HG02571 (cell line): Measurements from ENCODE around the gene CFAP299.
"Not testable (repeated sequence)": the region's sequence is repeated elsewhere in the genome, so short reads cannot be mapped to it uniquely, and the experiment has no call there.

Source experiments
- ATAC-seq: cut with Tn5 transposase; IDR thresholded peaks from one replicate; pipeline ENCODE4 v1.9.1; 2021; ENCODE audit warnings: mild to moderate bottlenecking, moderate library complexity; ENCODE audit not compliant: unreplicated experiment

CFAP299 gene

DNA sequence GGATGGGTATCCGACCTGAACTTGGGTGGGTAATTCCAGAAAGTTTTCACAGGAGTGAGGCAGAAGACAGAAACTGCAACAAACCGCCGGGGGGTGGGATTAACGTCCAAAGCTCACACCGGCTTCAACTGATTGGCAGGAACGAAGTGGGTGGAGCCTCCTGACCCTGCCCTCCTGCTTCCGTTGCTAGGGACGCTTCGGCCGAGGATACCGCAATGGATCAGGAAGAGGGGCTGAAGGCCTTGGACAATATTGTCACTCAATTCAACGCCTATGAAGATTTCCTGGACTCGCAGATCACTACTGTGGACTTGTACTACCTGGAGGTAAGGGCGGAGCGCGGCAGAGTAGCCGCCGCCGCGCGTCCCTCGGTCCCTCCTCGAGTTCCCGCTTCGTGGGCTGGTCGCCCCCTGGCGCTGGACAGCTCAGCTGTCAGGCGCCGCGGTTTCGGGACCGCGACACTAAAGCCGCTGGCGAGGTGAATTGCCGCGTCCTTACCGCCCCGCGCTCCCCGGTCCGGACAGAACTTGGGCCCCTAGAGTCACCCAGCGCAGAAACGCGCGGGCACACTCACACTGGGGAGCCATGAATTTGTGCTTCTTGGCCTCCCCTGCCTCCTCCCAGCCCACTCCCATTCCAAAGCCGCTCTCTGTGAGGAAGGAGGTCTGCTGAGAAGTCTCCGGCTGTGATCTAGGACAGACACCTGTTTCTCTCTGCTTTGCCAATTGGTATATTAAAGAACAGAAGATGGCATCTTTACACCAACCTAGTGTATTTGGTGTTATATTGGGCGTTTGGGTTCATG lies at the start of gene CFAP299:
Gene CFAP299, plus strand, starts transcription at position 177 of the 805 bp plus-strand sequence.
- ATAC-seq, result peak; percentile 97

DNA sequence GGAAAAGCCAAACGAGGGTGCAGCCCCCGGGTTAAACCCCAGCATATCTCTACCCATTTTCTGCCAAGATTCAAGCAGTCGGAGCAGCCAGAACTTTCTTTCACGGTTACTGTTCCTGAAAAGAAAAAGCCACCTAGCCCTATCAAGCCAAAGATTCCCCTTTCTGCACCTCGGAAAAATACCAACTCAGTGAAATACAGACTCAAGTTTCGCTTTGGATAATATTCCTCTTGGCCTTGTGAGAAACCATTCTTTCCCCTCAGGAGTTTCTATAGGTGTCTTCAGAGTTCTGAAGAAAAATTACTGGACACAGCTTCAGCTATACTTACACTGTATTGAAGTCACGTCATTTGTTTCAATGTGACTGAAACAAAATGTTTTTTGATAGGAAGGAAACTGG lies 49.1 kb upstream of the CFAP299 start:
- ATAC-seq, result no peak

DNA sequence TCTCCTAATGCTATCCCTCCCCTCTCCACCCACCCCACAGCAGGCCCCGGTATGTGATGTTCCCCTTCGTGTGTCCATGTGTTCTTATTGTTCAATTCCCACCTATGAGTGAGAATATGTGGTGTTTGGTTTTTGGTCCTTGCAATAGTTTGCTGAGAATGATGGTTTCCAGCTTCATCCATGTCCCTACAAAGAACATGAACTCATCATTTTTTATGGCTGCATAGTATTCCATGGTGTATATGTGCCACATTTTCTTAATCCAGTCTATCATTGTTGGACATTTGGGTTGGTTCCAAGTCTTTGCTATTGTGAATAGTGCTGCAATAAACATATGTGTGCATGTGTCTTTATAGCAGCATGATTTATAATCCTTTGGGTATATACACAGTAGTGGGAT lies 44.9 kb upstream of the CFAP299 start:
- ATAC-seq, result not testable (repeated sequence)

DNA sequence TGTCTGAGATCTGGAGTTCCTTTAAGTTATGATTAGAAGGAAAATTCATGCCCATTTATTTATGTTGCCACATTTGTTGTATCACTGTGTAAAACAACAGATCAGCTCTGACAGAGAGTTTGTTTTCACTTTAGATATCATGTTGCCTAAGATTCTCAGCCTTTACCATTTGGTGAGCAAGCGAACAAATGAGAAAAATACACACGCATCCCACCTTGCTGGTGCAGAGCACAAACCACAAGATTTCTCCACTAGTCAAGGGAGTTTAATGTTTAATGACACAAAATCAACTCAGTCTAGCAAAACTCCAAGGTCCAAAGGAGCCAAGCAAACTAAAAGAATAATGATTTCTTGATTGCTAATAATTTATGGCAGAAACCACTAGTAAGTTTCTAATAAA lies 41.3 kb upstream of the CFAP299 start:
- no peak for ATAC-seq

DNA sequence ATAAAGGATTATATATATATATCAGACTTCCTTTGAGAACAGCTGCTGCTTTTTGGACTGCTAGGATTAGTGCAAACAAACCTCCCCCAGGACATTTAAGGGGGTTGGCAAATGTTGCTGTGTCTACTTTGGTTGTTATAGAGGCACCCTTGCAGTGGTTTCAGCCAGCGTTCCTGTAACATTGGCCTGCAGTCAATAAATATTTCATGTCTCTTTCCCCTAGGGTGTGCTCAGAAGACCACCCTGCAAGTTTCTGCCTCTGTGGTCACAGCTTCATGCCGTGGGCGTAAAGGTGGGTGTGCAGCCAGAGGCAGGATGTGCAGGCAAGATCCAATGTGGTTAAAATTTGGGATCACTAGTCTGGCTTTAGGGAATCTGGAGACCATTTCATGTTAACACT lies 40.2 kb upstream of the CFAP299 start:
- no peak for ATAC-seq

DNA sequence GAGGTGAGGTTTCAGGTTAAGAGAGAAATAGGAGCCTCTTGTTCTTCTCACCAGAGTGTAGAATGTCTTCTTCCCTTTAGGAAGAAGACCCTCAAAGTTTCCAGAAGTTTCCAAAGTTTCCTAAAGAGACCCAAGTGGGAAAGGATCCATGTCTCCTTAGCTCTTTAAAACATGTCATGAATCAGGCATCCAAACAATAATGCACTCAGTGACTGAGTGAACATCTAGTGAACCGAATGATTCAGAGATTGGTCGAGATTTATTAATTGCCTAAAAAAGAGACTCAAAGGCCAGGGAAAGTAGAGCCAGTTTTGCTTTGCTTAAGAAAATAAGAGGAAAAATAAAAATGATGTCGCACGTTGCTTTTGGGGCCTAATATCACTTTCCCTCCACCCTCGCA lies 39.7 kb upstream of the CFAP299 start:
- ATAC-seq, result no peak

DNA sequence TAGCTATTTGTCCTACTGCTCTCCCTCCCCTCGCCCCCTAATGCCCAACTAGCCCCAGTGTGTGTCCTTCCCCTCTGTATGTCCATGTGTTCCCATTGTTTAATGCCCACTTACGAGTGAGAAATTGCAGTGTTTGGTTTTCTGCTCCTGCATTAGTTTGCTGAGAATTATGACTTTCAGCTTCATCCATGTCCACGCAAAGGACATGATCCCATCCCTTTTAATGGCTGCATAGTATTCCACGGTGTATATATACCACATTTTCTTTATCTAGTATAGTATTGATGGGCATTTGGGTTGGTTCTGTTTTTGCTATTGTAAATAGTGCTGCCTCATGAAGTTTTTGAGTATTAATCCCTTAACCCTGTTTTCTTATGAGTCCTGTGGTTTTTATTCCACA lies 33.6 kb upstream of the CFAP299 start:
- no peak for ATAC-seq

DNA sequence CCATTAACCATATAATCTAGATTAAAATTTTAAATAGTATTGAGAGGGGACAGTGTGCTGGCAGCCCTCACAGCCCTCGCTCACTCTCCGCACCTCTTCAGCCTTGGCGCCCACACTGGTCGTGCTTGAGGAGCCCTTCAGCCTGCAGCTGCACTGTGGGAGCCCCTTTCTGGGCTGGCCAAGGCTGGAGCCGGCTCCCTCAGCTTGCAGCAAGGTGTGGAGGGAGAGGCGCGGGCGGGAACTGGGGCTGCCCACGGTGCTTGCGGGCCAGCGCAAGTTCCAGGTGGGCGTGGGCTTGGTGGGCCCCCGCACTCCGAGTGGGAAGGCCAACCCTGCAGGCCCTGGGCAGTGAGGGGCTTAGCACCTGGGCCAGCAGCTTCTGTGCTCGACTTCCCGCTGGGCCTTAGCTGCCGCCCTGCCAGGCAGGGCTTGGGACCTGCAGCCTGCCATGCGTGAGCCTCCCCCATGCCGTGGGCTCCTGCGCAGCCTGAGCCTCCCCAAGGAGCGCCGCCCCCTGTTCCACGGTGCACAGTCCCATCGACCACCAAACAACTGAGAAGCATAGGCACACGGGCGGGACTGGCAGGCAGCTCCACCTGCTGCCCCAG lies 32.8 kb upstream of the CFAP299 start:
- ATAC-seq, result no peak

DNA sequence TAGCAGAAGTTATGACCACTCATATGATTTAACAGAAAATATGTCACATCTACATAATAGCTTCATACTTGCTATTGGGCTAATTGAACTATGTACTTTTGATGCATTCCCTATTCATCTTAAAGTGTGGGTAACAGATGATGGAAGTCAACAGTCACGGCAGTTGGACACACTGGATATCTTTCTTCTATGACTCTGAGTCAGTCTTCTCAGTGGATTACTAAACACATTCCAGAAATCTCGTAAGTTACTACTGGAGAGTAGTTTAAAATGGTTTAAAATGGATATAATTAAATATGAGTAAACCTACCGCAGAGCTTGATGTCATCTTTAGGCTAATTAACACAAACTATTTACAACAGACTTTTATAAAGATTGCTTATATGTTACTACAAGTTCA lies 30.1 kb upstream of the CFAP299 start:
- no peak for ATAC-seq

DNA sequence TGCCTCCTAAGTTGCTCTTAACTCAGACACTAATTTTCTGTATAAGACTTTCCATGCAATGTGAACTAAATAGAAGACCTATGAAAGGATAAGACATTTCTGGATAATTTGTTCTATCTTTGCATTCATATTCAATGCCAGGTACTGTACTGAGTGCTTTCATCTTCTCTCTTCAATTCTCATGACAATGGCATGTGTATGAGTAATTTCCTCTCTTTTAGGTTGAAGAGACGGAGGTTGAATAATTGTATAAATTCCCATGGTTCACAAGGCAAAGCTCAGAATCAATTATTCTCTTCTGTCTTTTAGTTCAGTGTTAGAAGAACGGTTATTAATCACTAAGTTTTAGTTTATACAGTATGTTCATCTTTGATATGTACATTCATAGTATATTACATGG lies 29.3 kb upstream of the CFAP299 start:
- no peak for ATAC-seq

DNA sequence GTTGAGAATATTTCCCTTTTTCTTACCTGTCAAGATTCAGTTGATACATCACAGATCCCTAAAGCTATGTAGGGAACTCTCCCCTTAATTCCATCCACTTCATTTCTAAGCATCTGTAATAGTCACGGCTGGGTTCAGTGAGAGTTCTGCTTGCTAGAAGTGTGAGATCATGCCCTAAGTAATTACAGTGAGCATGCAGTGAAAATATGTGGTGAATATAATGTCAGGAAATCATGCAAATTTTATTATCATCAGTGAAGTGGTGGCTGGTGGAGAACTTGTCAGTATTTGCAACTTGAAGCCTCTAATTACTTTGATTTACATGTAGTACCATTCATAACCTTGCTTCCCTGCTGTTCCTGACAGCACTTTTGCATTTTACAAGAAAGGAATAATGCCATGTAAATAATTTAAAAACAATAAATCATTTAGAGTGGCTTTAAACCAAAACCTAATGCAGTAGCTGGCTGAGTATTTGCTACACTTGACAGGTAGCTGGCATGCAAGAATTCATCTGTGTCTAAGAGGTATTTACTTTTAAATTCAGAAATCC lies 28.3 kb upstream of the CFAP299 start:
- no peak for ATAC-seq

DNA sequence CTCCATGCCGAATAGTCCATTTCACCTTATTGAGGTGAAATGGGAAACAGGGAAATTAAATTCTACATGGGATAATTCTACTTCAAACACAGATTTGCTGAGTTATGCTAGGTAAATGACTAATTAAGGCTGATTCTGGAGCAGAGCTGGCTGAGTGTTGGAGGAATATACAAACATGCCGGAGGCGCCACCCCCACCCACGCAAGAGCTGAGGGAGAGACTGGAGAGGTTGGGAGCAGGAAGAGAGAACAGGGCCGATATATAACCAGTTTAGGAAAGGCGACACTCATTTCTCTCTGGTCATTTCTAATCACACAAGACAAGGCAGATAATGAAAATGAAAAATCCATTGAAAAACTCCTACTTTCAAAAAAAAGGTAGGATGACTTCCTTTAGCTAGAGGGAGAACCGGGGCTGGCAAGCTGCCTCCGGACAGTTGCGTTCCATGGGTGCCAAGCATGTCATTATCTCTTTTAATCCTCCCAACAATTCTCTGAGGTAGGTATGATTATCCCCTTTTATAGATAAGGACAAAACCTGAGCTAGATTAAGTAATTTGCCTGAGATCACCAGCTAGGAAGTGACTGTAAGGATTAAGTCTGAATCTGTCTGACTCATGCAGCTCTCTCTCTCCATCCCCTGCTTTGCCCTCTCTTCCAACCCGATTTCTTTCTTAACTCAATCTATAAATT lies 27.6 kb upstream of the CFAP299 start:
- ATAC-seq, result no peak

DNA sequence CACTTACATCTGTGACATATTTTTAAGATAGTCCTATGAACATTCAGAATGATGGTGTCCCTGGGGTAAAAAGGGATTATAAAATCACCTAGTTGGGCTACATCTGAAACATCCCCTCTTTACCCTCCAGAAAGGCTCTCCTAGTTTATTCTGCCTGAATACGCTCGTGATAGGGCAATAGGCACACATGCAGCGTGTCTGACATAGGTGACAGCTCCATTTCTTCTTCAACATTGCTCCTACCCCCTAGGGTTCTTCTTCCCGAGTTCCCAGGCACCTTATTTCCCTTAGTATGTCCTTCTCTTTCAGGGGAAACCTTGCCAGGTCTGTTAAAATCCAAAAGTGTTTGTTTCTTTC lies 27.1 kb upstream of the CFAP299 start:
- ATAC-seq, result no peak

DNA sequence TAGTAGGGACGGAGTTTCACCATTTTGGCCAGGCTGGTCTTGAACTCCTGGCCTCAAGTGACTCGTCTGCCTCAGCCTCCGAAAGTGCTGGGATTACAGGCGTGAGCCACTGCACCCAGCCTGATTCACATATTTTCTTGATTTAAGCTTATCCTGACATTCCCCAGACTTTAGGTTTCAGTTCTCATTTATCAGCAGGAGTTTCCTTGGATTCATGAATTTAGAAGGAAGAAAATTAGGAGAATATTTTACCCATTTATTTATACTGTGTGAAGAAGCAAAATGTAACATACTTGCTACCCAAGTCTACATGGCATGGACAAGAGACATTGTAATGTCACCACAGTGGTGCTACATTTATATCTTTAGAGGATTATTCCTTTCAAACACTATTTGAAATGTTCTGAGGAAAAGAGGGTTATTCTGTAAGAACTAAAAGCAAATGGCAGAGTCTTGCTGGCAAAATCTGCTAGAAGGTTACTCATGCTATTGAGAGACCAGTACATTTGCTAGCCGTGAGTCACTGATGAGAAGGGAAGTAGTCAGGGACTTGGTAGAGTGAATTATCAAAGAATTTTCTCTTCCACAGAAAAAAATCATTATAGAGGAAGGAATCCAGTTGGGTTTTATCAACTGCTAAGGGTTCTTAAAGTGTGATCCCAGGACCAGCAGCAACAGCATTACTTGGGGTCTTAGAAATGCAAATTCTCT lies 26.1 kb upstream of the CFAP299 start:
- ATAC-seq, result no peak

DNA sequence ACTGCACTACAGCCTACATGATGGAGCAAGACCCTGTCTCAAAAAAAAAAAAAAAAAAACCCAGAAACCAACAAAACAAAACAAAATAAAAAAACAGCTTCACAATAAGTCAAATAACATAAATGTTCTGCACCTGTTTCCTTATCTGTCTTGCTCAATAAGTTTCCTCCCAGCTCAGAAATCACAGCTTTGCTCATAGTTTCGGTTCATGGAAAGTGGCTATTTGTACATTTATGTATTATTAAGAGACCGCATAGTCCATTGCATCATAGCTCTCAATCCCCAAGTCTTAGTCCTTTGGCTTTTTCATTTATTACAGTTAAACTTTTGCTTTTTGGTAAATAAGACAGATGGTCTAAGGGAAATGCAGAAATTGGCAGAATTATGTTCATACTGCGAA lies 24.4 kb upstream of the CFAP299 start:
- no peak for ATAC-seq

DNA sequence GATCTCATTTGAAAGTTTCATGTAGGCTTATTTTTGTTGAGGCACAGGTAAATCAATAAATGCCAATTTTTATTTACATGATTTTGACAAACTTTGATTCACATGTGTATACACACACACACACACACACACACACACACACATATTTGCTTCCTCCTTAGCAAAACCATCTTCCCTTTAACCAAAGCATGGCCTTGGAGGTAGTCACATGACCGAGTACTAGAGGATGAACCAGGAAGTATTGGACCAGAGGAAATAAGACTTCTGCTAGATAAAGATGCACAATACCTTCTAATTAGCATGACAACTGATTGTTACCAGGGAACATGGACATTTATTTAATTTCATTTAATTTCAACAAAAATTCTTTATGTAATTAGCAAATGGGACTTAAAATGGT lies 23.4 kb upstream of the CFAP299 start:
- ATAC-seq, result no peak

DNA sequence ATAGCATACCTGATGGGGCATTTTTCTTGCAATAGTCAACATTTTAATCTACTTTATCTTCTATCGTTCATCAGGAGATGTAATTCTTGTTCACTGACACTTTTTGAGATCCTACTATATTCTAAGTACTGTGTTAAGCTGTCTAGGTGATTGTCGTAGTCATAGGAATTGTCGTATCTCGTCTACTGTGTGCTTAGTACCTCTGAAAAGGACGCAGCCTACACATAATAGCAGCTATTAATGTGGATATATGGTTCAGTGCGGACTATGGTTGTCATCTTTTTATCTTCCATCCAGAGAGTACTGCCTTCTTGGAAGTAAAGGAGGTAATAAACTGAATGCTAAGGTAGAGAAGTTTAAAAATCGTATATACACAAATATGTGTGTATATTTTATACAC lies 21.9 kb upstream of the CFAP299 start:
- no peak for ATAC-seq

DNA sequence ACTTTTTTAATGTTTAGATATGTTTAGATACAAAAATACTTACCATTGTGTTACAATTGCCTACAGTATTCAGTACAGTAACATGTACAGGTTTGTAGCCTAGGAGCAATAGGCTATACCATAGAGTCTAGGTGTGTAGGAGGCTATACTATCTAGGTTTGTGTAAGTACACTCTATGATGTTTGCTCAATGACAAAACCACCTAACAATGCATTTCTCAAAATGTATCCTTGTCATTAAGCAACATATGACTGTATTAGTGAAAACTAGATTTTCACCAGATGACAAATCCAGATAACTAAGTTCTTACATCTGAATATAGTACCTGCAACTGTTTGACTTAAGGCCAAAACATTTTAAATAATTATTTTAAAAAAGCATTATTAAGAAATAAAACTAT lies 19.7 kb upstream of the CFAP299 start:
- not testable (repeated sequence) for ATAC-seq

DNA sequence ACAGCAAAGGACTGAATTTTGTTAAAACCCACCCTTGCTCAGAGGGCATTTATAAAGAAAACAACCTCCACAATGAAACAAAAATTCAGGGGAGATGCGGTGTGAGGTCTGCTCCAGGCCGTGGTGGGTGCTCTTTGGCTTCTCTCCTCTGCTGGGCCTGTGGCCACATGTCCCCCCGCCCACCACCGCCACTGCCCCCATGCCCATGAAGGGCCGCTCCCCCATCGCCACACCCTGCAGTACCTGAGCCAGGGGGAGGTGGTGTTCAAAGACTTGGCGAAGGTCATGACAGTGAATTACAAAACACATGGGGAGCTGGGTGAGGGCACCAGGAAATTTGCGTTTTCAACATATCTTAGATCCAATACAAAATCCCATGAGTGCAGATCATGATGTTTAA lies 14.2 kb upstream of the CFAP299 start:
- ATAC-seq, result no peak

DNA sequence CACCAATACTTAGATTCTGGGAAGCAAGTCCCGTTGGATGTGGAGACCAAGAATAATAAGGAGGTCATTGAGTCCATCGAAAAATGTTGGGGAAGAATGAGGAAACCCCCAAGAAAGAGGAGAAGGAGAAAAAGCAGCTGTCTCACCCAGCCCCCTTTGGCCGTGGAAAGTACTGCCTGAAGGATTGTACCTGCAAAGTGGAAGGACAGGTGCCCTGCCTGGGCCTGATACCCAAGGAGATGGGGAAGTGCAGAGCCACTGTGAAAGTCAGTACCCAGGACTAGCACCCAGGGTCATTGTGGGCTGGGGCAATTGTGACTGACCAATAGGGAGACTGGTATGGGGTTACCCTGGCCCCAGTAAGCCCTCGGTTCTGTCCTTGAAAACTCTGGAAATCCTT lies 13.8 kb upstream of the CFAP299 start:
- ATAC-seq, result no peak

DNA sequence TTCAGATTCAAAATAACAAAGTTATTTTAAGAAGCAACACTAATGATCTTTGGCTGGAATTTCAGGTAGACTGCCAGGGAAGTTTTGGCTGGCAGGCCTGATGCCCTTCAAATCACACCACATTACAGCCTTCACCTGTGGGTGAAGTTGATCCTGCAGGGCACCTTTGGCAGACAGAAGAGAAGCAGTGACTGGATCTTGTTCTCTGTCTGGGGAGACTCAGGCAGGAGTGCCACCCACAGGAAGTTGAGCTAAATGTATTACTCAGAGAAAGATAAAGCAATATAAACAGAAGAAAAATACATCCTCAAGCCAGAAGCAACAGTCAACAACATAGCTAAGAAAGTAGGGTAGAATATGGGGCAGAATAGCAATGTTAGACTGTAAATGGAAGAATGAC lies 12.8 kb upstream of the CFAP299 start:
- no peak for ATAC-seq
